Activated CD4-positive, alpha-beta T cell treated with anti-CD3 and anti-CD28 coated beads, Interleukin-2, Interleukin-4, amounts not matched to agents 100 ng/mL and 50 ng/mL, durations not matched to agents 16 hours and 8 hours (primary cell): Measurements from ENCODE around the gene TMEM107.
A peak's percentile ranks its signal among the peaks of the same experiment; 100 is the strongest.

ENCODE experiments used
- DNase-seq: peaks from one replicate; pipeline ENCODE4 v3.0.0-alpha.2; 2020; ENCODE audit warnings: low spot score

Gene TMEM107

GRCh38 chr17:8150194-8151119 lies 25.7 kb downstream of the TMEM107 start:
- no peak for DNase-seq

- DNase-seq: no peak
Observed at GRCh38 chr17:8149419-8150193, 26.6 kb downstream of the TMEM107 start.

GRCh38 chr17:8148560-8148959 lies 27.6 kb downstream of the TMEM107 start:
- no peak for DNase-seq

GRCh38 chr17:8147805-8148404 lies 28.3 kb downstream of the TMEM107 start:
- DNase-seq: no peak

GRCh38 chr17:8147141-8147804 lies 28.9 kb downstream of the TMEM107 start:
- no peak for DNase-seq

- no peak for DNase-seq
Observed at GRCh38 chr17:8146381-8147140, 29.6 kb downstream of the TMEM107 start.

GRCh38 chr17:8145811-8146210 lies 30.4 kb downstream of the TMEM107 start:
- DNase-seq: no peak

GRCh38 chr17:8144401-8145231 lies 31.6 kb downstream of the TMEM107 start:
- DNase-seq: no peak

- no peak for DNase-seq
Observed at GRCh38 chr17:8143581-8144400, 32.4 kb downstream of the TMEM107 start.

- no peak for DNase-seq
Observed at GRCh38 chr17:8142887-8143580, 33.1 kb downstream of the TMEM107 start.

- no peak for DNase-seq
Observed at GRCh38 chr17:8142158-8142886, 33.9 kb downstream of the TMEM107 start.

- no peak for DNase-seq
Observed at GRCh38 chr17:8141741-8142140, 34.4 kb downstream of the TMEM107 start.

GRCh38 chr17:8141045-8141444 lies 35.1 kb downstream of the TMEM107 start:
- DNase-seq: no peak

GRCh38 chr17:8140065-8141029 lies 35.8 kb downstream of the TMEM107 start:
- DNase-seq: no peak

GRCh38 chr17:8138672-8139371 lies 37.4 kb downstream of the TMEM107 start:
- peak; percentile 99 for DNase-seq

GRCh38 chr17:8138374-8138671 lies 37.9 kb downstream of the TMEM107 start:
- no peak for DNase-seq
